BJ (cell line): ENCODE results near the gene KIAA0513. TPM values are rescaled to one million over a fixed set of nuclear protein-coding genes. Genes with fewer than 3 reads are reported as not detected.

Experiments used
- CTCF ChIA-PET: fragments of 350-600 bp; formaldehyde crosslinking; extraction: SDS; loops from one replicate; lab custom pipeline; 2021; ENCODE audit warnings: antibody characterized with exemption, inconsistent platforms; lab: Yijun Ruan, JAX
- POLR2A ChIA-PET: fragments of 300-600 bp; sonication (Branson Sonifier 250); formaldehyde crosslinking; extraction: SDS; loops from one replicate; lab custom pipeline; 2021; ENCODE audit warnings: antibody characterized with exemption; lab: Charles Lee
- DNase-seq: peaks from one replicate; pipeline ENCODE4 v3.0.0-alpha.2; 2011; ENCODE audit warnings: low read depth
- H3K27me3 ChIP-seq: 2 replicates; pipeline ENCODE4 v1.6.0; 2011; ENCODE audit warnings: low read length; ENCODE audit not compliant: control insufficient read depth, insufficient read depth
- H3K36me3 ChIP-seq: 2 replicates; pipeline ENCODE4 v1.5.1; 2011; ENCODE audit warnings: low read length; ENCODE audit not compliant: control insufficient read depth, insufficient read depth
- H3K4me3 ChIP-seq: 2 replicates; pipeline ENCODE4 v1.5.1; 2011; ENCODE audit warnings: low read depth, mild to moderate bottlenecking, control low read depth, low read length
- CTCF ChIP-seq: IDR thresholded peaks from 2 replicates; pipeline ENCODE4 v1.5.1; 2011; ENCODE audit warnings: low read depth, mild to moderate bottlenecking, control low read depth, inconsistent platforms, low read length, moderate library complexity; ENCODE audit not compliant: insufficient read depth
- polyA plus RNA-seq: library from polyadenylated mRNA; depleted of rRNA; stranded (reverse); fragments of >200 nt; gene quantifications from 2 replicates; pipeline ENCODE4 v1.2.3, GENCODE V29; 2011

Gene KIAA0513
- polyA plus RNA-seq, 1 experiment = 6.6 TPM

- POLR2A ChIA-PET = no interaction called here
- Histone ChIP-seq H3K36me3 (no peaks in the 10 kb centered on the region; the same call in 1 of the 2 replicates), H3K4me3 (no peak overlapping the region), H3K27me3 (no peaks in the 10 kb centered on the region)
- no peak for TF ChIP-seq CTCF
- CTCF ChIA-PET = no interaction called here
- no peak for DNase-seq
Observed at GRCh38 chr16:85068746-85069145, 41.2 kb downstream of the KIAA0513 start.

GRCh38 chr16:85069171-85069570 is 41.6 kb downstream of the KIAA0513 start:
- no peaks in the 10 kb centered on the region for H3K27me3 ChIP-seq
- no peak for DNase-seq
- no peak for TF ChIP-seq CTCF
- no peak overlapping the region for H3K4me3 ChIP-seq
- no peaks in the 10 kb centered on the region; the same call in 1 of the 2 replicates for H3K36me3 ChIP-seq
- CTCF ChIA-PET = no interaction called here
- POLR2A ChIA-PET = no interaction called here

GRCh38 chr16:85072076-85072860 is 44.7 kb downstream of the KIAA0513 start:
- Histone ChIP-seq H3K27me3 (no peaks in the 10 kb centered on the region), H3K36me3 (no peaks in the 10 kb centered on the region), H3K4me3 (no peak overlapping the region)
- DNase-seq = no peak
- CTCF ChIA-PET = interaction anchor here (1.3 kb wide), 2 partner anchors 13 to 22 kb away, joined by 3 to 4 read pairs; no protein-coding TSS in a partner anchor
- POLR2A ChIA-PET = interaction anchor here (0.6 kb wide), 1 partner anchor 12 kb away, joined by 3 read pairs; no protein-coding TSS in a partner anchor
- TF ChIP-seq CTCF = no peak

- TF ChIP-seq CTCF = no peak
- CTCF ChIA-PET = interaction anchor here (1.3 kb wide), 1 partner anchor 22 kb away, joined by 3 read pairs; no protein-coding TSS in a partner anchor
- H3K36me3 ChIP-seq = no peaks in the 10 kb centered on the region
- H3K4me3 ChIP-seq = no peak overlapping the region
- DNase-seq = peak; percentile 46
- no peaks in the 10 kb centered on the region for H3K27me3 ChIP-seq
- POLR2A ChIA-PET = no interaction called here
Observed at GRCh38 chr16:85072947-85073346, 45.4 kb downstream of the KIAA0513 start.

- POLR2A ChIA-PET = no interaction called here
- H3K36me3 ChIP-seq = peaks cover 3% of the 10 kb centered on the region; the same call in 1 of the 2 replicates
Observed at GRCh38 chr16:85074225-85074914, 46.8 kb downstream of the KIAA0513 start.

More at GRCh38 chr16:85074225-85074914, 46.8 kb downstream of the KIAA0513 start:
- CTCF ChIA-PET = no interaction called here
- Histone ChIP-seq H3K27me3 (no peaks in the 10 kb centered on the region), H3K4me3 (no peak overlapping the region)
- no peak for DNase-seq
- TF ChIP-seq CTCF = no peak
